Measurements from ENCODE around the gene DEFB121.

Gene DEFB121

GRCh38 chr20:31355981-31356380 is 50.0 kb downstream of the DEFB121 start:
- no peak for TF ChIP-seq CTCF (IDR thresholded peaks at IDR 0.05; ENCODE audit: insufficient read depth, missing control alignments)
- DNase-seq (ENCODE audit: insufficient read length, low spot score): no peak
- FAIRE-seq: no peak

Data from D721Med (cell line).